GM13976 (cell line): ENCODE measurements around the gene BRSK2.

Experiments used
- DNase-seq: peaks from one replicate; pipeline ENCODE4 v3.0.0; 2012; ENCODE audit warnings: low spot score
- in situ Hi-C: fragments of 300-500 bp; cut with MboI; formaldehyde crosslinking; loops from one replicate; pipeline ENCODE4 v1.12.0; 2022; ENCODE audit warnings: low sequenced_read_pairs, mixed read lengths, inconsistent platforms; ENCODE audit not compliant: unreplicated experiment
- TF ChIP-seq, protein P1 (sequence below): IDR thresholded peaks from 2 replicates; pipeline ENCODE4 v1.5.1; 2012; ENCODE audit warnings: borderline replicate concordance, mild to moderate bottlenecking; ENCODE audit not compliant: insufficient read depth; ENCODE audit errors: extremely low read depth, missing control alignments, control extremely low read depth

BRSK2 gene

DNA sequence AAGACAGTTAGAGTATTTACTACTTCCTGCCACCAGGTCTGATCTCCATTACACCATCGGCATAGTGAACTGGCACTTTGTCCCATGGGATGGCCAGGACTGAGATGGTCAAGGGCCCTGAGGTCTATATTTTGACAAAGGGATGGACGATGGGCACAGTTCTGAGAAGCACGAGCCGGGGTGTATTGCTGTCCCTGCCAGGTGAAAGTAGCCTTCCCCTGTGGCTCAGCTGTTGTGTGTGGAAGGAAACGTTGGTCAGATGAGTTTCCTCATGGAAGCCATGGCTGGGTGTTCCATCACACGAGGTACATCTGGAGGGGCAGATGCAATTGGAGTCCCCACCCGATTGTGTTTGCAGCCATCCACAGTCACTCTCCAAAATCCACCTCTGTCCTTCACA is 27.9 kb upstream of the BRSK2 start:
- TF ChIP-seq, protein P1, sequence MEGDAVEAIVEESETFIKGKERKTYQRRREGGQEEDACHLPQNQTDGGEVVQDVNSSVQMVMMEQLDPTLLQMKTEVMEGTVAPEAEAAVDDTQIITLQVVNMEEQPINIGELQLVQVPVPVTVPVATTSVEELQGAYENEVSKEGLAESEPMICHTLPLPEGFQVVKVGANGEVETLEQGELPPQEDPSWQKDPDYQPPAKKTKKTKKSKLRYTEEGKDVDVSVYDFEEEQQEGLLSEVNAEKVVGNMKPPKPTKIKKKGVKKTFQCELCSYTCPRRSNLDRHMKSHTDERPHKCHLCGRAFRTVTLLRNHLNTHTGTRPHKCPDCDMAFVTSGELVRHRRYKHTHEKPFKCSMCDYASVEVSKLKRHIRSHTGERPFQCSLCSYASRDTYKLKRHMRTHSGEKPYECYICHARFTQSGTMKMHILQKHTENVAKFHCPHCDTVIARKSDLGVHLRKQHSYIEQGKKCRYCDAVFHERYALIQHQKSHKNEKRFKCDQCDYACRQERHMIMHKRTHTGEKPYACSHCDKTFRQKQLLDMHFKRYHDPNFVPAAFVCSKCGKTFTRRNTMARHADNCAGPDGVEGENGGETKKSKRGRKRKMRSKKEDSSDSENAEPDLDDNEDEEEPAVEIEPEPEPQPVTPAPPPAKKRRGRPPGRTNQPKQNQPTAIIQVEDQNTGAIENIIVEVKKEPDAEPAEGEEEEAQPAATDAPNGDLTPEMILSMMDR, result no peak
- no peak for DNase-seq
- in situ Hi-C loops, result no loop called here

- in situ Hi-C loops, result no loop called here
Observed at GRCh38 chr11:1367721-1368120, 22.0 kb upstream of the BRSK2 start.

DNA sequence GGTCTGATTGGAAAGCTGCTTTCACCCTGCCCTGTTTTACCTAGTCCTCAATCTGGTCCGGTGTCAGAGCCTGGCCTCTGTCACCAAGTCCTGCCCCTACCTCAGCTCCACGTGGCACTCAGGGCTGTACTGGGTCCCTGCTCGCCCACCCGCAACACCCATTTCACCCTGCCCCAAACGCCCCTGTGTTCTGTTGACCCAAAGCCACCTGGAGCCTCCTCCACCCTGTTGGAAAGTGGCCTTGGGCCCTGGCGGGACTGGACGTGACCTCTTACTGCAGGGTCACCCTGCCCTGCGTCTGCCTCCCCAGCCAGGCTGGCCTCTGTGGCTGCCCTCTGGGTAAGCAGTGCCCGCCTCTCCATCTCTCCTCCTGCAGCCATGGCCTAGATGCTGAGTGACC is 21.5 kb upstream of the BRSK2 start:
- TF ChIP-seq, protein P1, result no peak
- DNase-seq, result no peak
- in situ Hi-C loops, result no loop called here

More at GRCh38 chr11:1367721-1368120, 22.0 kb upstream of the BRSK2 start:
- TF ChIP-seq, protein P1, result no peak
- no peak for DNase-seq

DNA sequence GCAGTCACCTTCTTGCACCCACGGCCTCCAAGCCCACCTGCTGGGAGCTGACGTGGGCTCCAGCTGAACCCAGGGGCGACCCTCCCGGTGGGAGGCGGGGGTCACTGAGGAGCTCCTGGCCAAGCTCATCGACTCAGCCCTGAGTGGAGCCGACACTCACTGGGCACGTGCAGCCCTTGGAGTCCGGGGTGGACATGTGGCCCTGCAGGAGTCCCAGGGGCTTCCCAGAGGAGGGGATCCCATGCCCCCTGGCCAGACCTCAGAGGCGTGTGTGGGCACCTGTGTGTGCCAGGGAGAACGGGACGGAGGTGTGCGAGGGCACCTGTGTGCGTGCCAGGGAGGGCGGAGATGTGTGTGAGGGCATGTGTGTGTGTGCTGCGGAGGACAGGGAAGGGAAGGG is 20.8 kb upstream of the BRSK2 start:
- no peak for DNase-seq
- in situ Hi-C loops, result no loop called here
- TF ChIP-seq, protein P1, result no peak

- TF ChIP-seq, protein P1, result no peak
- in situ Hi-C loops, result no loop called here
Observed at GRCh38 chr11:1369371-1370005, 20.2 kb upstream of the BRSK2 start.

DNA sequence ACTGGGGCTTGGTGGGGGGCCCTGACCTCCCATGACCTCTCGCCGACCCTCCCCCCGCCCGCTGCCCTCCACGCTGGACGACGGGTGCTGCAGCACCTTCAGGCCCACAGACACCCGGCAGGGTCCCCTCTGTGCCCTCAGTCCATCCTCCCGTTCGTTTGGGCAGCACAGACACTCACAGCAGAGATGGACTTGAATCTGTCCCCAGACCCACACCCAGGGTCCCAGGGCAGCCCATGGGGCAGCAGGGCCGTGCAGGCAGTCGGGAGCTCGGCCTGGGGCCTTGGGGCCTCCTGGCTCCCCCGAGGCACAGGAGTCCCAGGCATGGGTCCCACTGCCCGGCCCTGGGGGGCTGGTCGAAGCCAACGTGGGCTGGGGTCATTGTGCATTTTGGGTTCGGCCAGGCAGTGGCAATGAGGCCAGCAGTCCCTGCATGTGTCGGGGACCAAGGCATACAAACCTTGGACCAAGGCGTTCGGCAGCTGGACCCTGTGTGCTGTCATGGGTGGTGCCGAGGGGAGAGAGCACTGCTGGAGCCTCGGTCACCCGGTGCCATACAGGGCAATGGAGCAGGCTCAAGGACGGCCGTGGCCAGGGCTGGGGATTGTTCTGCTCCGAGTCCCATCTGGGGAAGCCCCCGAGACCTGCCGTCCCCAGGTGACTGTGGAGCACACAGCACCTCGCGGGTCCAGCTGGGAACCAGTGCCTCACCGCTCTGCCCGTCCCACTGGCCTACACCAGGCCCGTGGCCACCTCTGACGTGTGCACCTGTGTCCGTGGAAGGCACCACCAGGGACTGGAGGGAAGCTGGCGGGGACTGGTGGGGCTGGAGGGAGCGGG is 19.3 kb upstream of the BRSK2 start:
- TF ChIP-seq, protein P1, result no peak
- in situ Hi-C loops, result no loop called here
- DNase-seq, result no peak

More at GRCh38 chr11:1369371-1370005, 20.2 kb upstream of the BRSK2 start:
- no peak for DNase-seq
